Neural progenitor cell (in vitro differentiated cells): ENCODE measurements around the gene CAMK2D. TPM values are rescaled to one million over a fixed set of nuclear protein-coding genes. Genes with fewer than 3 reads are reported as not detected.
"Not testable (repeated sequence)": the region's sequence is repeated elsewhere in the genome, so short reads cannot be mapped to it uniquely, and the experiment has no call there.

Experiments
- DNase-seq: peaks from one replicate; pipeline ENCODE4 v3.0.0-alpha.2; 2016; ENCODE audit warnings: low spot score
- H2AFZ ChIP-seq: fragments of 200-600 bp; sonication (generic); replicated peaks from 2 replicates; pipeline ENCODE4 v1.6.1; 2016; ENCODE audit warnings: antibody characterized with exemption
- H3F3A ChIP-seq: fragments of 200-600 bp; sonication (generic); 2 replicates; pipeline ENCODE4 v1.6.1; 2016; ENCODE audit warnings: antibody characterized with exemption, low read depth
- H3K27ac ChIP-seq: fragments of 200-600 bp; sonication (generic); 2 replicates; pipeline ENCODE4 v1.5.1; 2016; ENCODE audit warnings: mild to moderate bottlenecking
- H3K27me3 ChIP-seq: fragments of 200-600 bp; sonication (generic); 2 replicates; pipeline ENCODE4 v1.6.1; 2016; ENCODE audit warnings: mild to moderate bottlenecking, moderate library complexity
- H3K36me3 ChIP-seq: fragments of 200-600 bp; sonication (generic); 2 replicates; pipeline ENCODE4 v1.5.1; 2016
- H3K4me1 ChIP-seq: fragments of 200-600 bp; sonication (generic); 2 replicates; pipeline ENCODE4 v1.6.1; 2016; ENCODE audit warnings: mixed run types
- H3K4me2 ChIP-seq: fragments of 200-600 bp; sonication (generic); 2 replicates; pipeline ENCODE4 v1.6.1; 2016
- H3K4me3 ChIP-seq: fragments of 200-600 bp; sonication (generic); 2 replicates; pipeline ENCODE4 v1.5.1; 2016
- H3K79me2 ChIP-seq: fragments of 200-600 bp; sonication (generic); 2 replicates; pipeline ENCODE4 v1.6.1; 2016; ENCODE audit warnings: low read depth
- H3K9ac ChIP-seq: fragments of 200-600 bp; sonication (generic); 2 replicates; pipeline ENCODE4 v1.6.1; 2016
- H3K9me3 ChIP-seq: fragments of 200-600 bp; sonication (generic); 2 replicates; pipeline ENCODE4 v1.5.1; 2016; ENCODE audit warnings: low read depth
- H4K20me1 ChIP-seq: fragments of 200-600 bp; sonication (generic); 2 replicates; pipeline ENCODE4 v1.6.1; 2016; ENCODE audit warnings: low read depth
- H3K27ac Mint-ChIP-seq: 3 replicates; pipeline ENCODE4 v1.8.0; 2021; ENCODE audit warnings: mixed read lengths
- H3K27me3 Mint-ChIP-seq: 2 replicates; pipeline ENCODE4 v1.8.0; 2022; ENCODE audit warnings: low read depth, mild to moderate bottlenecking, inconsistent platforms, moderate library complexity, mixed read lengths; ENCODE audit not compliant: insufficient read depth
- H3K36me3 Mint-ChIP-seq: 3 replicates; pipeline ENCODE4 v1.8.0; 2021; ENCODE audit warnings: mixed read lengths
- H3K4me1 Mint-ChIP-seq: 3 replicates; pipeline ENCODE4 v1.8.0; 2021; ENCODE audit warnings: mixed read lengths
- H3K4me3 Mint-ChIP-seq: 3 replicates; pipeline ENCODE4 v1.8.0; 2021; ENCODE audit warnings: mild to moderate bottlenecking, moderate library complexity, mixed read lengths
- H3K9me3 Mint-ChIP-seq: 3 replicates; pipeline ENCODE4 v1.8.0; 2020; ENCODE audit warnings: mixed read lengths
- EZH2 ChIP-seq: fragments of 200-600 bp; sonication (generic); IDR thresholded peaks from 2 replicates; pipeline ENCODE4 v1.6.1; 2017; ENCODE audit warnings: antibody characterized with exemption, mild to moderate bottlenecking, moderate library complexity
- EZH2phosphoT487 ChIP-seq: fragments of 200-600 bp; sonication (generic); IDR thresholded peaks from 2 replicates; pipeline ENCODE4 v1.6.1; 2017; ENCODE audit warnings: antibody characterized with exemption
- total RNA-seq: library from RNA; depleted of rRNA; stranded (reverse); fragments of >200 nt; gene quantifications from 2 replicates; pipeline ENCODE4 v1.2.3, GENCODE V29; 2015; ENCODE audit warnings: low replicate concordance
- TF ChIP-seq, protein P1 (sequence below): fragments of 200-600 bp; sonication (generic); IDR thresholded peaks from 2 replicates; pipeline ENCODE4 v1.5.1; 2017; ENCODE audit warnings: antibody characterized with exemption, mild to moderate bottlenecking

The CAMK2D gene
- total RNA-seq, 1 donor from 2014 or later: 33.2 TPM

DNA sequence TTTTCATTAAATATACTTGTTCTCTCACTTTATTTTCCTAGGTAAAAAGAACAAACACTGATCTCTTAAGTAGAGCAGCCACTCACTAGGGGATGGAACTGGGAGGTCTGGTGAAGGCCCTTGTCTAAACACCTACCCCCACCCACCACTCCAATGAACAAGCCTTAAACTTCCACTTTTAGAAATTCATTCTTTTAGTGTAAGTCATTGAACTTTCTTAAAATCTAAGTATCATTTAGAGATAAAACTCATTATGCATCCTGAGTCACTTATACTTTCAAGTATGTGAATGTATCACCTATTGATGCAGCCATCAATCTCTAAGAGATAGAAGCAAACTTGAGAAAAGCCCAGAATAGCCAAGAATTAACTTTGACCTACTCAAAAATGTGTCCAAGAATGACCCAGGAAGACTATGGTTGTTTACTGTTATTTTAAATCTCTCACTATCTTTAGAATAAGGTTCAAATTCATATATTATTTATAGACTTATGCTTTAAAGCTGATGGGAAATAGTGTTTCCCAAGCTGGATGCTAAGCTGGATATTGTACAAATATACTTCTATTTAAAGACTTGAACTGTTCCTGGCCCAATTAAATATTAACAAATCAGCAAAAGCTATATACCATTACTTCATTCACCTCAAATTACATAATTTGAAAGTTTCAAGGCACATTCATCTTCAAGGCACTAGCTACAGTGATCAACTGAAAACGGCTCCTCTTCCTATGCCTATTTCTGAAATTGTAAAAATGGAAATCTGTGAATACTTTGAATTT lies 49.5 kb downstream of the CAMK2D start:
- Histone ChIP-seq H3K79me2 (no peaks in the 10 kb centered on the region), H3F3A (no peaks in the 10 kb centered on the region), H3K4me1 (no peaks in the 10 kb centered on the region), H3K27me3 (no peaks in the 10 kb centered on the region), H3K9me3 (no peaks in the 10 kb centered on the region), H2AFZ (no peak overlapping the region), H4K20me1 (no peaks in the 10 kb centered on the region), H3K27ac (no peak overlapping the region), H3K36me3 (no peaks in the 10 kb centered on the region), H3K4me3 (no peak overlapping the region), H3K9ac (no peak overlapping the region), H3K4me2 (no peak overlapping the region)
- Mint-ChIP-seq H3K27me3 (no peaks in the 10 kb centered on the region), H3K4me3 (no peak overlapping the region), H3K36me3 (no peaks in the 10 kb centered on the region), H3K4me1 (peaks cover 2% of the 10 kb centered on the region), H3K27ac (no peak overlapping the region), H3K9me3 (no peaks in the 10 kb centered on the region)
- no peak for DNase-seq
- TF ChIP-seq EZH2phosphoT487: no peak

DNA sequence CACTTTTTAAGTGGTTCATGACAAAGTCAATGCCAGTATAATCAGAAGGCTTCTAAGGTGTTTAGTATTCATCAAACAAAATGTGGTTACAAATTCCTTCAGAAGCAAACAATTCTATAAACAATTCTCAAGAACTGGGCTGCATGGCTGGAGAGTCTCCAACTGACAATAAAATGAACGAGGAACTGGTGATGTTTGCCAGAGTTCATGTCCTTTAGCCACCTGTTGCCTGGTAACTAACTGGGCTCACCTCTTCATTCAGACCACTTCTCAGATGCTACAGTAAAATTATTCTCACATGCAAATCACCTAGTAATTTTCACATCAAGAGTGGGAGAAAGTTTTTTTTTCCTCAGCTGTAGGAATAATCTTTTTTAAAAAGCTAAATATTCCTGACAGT lies 53.3 kb downstream of the CAMK2D start:
- H3K27me3 Mint-ChIP-seq: no peaks in the 10 kb centered on the region
- Histone ChIP-seq H3K36me3 (no peaks in the 10 kb centered on the region), H3K79me2 (no peaks in the 10 kb centered on the region), H3F3A (no peaks in the 10 kb centered on the region), H3K9me3 (no peaks in the 10 kb centered on the region), H3K27ac (no peak overlapping the region), H3K4me1 (no peaks in the 10 kb centered on the region), H3K4me2 (no peak overlapping the region), H2AFZ (no peak overlapping the region), H4K20me1 (no peaks in the 10 kb centered on the region), H3K27me3 (no peaks in the 10 kb centered on the region), H3K9ac (no peak overlapping the region), H3K4me3 (no peak overlapping the region)
- no peaks in the 10 kb centered on the region for H3K36me3 Mint-ChIP-seq
- H3K27ac Mint-ChIP-seq: no peak overlapping the region
- peaks cover 5% of the 10 kb centered on the region for H3K4me1 Mint-ChIP-seq
- no peak overlapping the region for H3K4me3 Mint-ChIP-seq
- no peak for TF ChIP-seq EZH2
- TF ChIP-seq, protein P1, sequence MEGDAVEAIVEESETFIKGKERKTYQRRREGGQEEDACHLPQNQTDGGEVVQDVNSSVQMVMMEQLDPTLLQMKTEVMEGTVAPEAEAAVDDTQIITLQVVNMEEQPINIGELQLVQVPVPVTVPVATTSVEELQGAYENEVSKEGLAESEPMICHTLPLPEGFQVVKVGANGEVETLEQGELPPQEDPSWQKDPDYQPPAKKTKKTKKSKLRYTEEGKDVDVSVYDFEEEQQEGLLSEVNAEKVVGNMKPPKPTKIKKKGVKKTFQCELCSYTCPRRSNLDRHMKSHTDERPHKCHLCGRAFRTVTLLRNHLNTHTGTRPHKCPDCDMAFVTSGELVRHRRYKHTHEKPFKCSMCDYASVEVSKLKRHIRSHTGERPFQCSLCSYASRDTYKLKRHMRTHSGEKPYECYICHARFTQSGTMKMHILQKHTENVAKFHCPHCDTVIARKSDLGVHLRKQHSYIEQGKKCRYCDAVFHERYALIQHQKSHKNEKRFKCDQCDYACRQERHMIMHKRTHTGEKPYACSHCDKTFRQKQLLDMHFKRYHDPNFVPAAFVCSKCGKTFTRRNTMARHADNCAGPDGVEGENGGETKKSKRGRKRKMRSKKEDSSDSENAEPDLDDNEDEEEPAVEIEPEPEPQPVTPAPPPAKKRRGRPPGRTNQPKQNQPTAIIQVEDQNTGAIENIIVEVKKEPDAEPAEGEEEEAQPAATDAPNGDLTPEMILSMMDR: no peak
- TF ChIP-seq EZH2phosphoT487: no peak
- H3K9me3 Mint-ChIP-seq: no peaks in the 10 kb centered on the region
- no peak for DNase-seq

- Histone ChIP-seq H2AFZ (no peak overlapping the region), H3K27me3 (no peaks in the 10 kb centered on the region), H3K27ac (no peak overlapping the region), H3K4me3 (no peak overlapping the region), H3K4me2 (no peak overlapping the region), H3K4me1 (no peaks in the 10 kb centered on the region), H3K9me3 (no peaks in the 10 kb centered on the region), H3F3A (no peaks in the 10 kb centered on the region), H3K36me3 (no peaks in the 10 kb centered on the region), H4K20me1 (no peaks in the 10 kb centered on the region), H3K79me2 (no peaks in the 10 kb centered on the region), H3K9ac (no peak overlapping the region)
- Mint-ChIP-seq H3K4me3 (no peak overlapping the region), H3K4me1 (peaks cover 5% of the 10 kb centered on the region), H3K9me3 (no peaks in the 10 kb centered on the region), H3K27ac (no peak overlapping the region), H3K36me3 (no peaks in the 10 kb centered on the region), H3K27me3 (no peaks in the 10 kb centered on the region)
- no peak for DNase-seq
- TF ChIP-seq, protein P1: no peak
- TF ChIP-seq EZH2phosphoT487 (no peak), EZH2 (no peak)
Measured at GRCh38 chr4:113707048-113707447, 54.5 kb downstream of the CAMK2D start.

DNA sequence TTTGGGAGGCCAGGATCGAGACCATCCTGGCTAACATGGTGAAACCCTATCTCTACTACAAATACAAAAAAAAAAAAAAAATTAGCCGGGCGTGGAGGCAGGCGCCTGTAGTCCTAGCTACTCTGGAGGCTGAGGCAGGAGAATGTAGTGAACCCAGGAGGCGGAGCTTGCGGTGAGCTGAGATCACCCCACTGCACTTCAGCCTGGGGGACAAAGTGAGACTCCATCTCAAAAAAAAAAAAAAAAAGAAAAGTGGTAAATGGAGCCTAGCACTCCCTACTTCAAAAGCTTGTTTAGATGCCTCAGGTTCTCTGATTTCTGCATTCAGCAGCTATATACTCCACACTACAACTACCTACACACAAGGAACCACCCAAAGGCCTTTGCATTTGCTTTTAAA lies 56.4 kb downstream of the CAMK2D start:
- H3K4me1 ChIP-seq, H3K4me1 Mint-ChIP-seq: not testable (repeated sequence)

GRCh38 chr4:113702596-113702995 lies 58.9 kb downstream of the CAMK2D start:
- H3K4me1 Mint-ChIP-seq, H3K4me2 ChIP-seq, H3K4me3 Mint-ChIP-seq, H3K9me3 Mint-ChIP-seq, H4K20me1 ChIP-seq, H3K9me3 ChIP-seq, H3K27me3 ChIP-seq, H3K9ac ChIP-seq, H3K27me3 Mint-ChIP-seq, H3K4me3 ChIP-seq, H3K36me3 ChIP-seq, DNase-seq, H3F3A ChIP-seq, H3K79me2 ChIP-seq, H3K27ac ChIP-seq, H3K36me3 Mint-ChIP-seq, H3K4me1 ChIP-seq, H2AFZ ChIP-seq, H3K27ac Mint-ChIP-seq: not testable (repeated sequence)

More for the DNA sequence above, 56.4 kb downstream of the CAMK2D start:
- H3K27me3 Mint-ChIP-seq, H3K36me3 ChIP-seq, H3K9me3 ChIP-seq, H3K9me3 Mint-ChIP-seq, H3K27ac Mint-ChIP-seq, H3K4me2 ChIP-seq, H2AFZ ChIP-seq, H3K36me3 Mint-ChIP-seq, H3K4me3 ChIP-seq, H3K27ac ChIP-seq, DNase-seq, H3K79me2 ChIP-seq, H4K20me1 ChIP-seq, H3F3A ChIP-seq, H3K27me3 ChIP-seq, H3K9ac ChIP-seq, H3K4me3 Mint-ChIP-seq: not testable (repeated sequence)
